Cardiac muscle cell (in vitro differentiated cells and primary cell): ENCODE measurements around the gene TMEM266. TPM values are rescaled to one million over a fixed set of nuclear protein-coding genes. Genes with fewer than 3 reads are reported as not detected.

ENCODE experiments used
- DNase-seq, 2 donors: peaks; one replicate each; pipeline versions ENCODE4 v3.0.0 to v3.0.0-alpha.2; 2010 to 2017; ENCODE audit warnings: low read depth in 1 of 2, low spot score in 1 of 2
- H3K27ac ChIP-seq: fragments of 200-600 bp; sonication (generic); 2 replicates; pipeline ENCODE4 v1.5.1; 2016
- H3K27me3 ChIP-seq: fragments of 200-600 bp; sonication (generic); 2 replicates; pipeline ENCODE4 v1.6.0; 2016; ENCODE audit warnings: control low read depth
- H3K36me3 ChIP-seq: fragments of 200-600 bp; sonication (generic); 2 replicates; pipeline ENCODE4 v1.5.1; 2016; ENCODE audit warnings: control low read depth
- H3K4me1 ChIP-seq: fragments of 200-600 bp; sonication (generic); 2 replicates; pipeline ENCODE4 v1.8.1; 2017; ENCODE audit warnings: low read depth, mild to moderate bottlenecking, mixed run types
- H3K4me3 ChIP-seq: fragments of 200-600 bp; sonication (generic); 2 replicates; pipeline ENCODE4 v1.5.1; 2016; ENCODE audit warnings: mild to moderate bottlenecking
- H3K9me3 ChIP-seq: fragments of 200-600 bp; sonication (generic); 2 replicates; pipeline ENCODE4 v1.5.1; 2017; ENCODE audit warnings: low read depth, mild to moderate bottlenecking, control low read depth
- CTCF ChIP-seq: IDR thresholded peaks from 2 replicates; pipeline ENCODE4 v1.5.1; 2012; ENCODE audit warnings: low read depth, mild to moderate bottlenecking, low read length
- polyA plus RNA-seq: library from polyadenylated mRNA; unstranded; fragments of >200 nt; fragmentation: Nextera tagmentation; extraction: Ambion mirVana; gene quantifications from 2 replicates; pipeline ENCODE4 v1.2.1, GENCODE V29; 2016
- total RNA-seq: library from RNA; depleted of rRNA; stranded (reverse); fragments of >200 nt; gene quantifications from 2 replicates; pipeline ENCODE4 v1.2.3, GENCODE V29; 2016

The TMEM266 gene
- total and polyA plus RNA-seq, 2 experiments from 2014 or later, result 0.12 to 1.5 TPM

GRCh38 chr15:76084256-76084655 is 24.5 kb downstream of the TMEM266 start:
- H3K36me3 ChIP-seq, result no peaks in the 10 kb centered on the region
- no peak for TF ChIP-seq CTCF
- no peak for DNase-seq
- H3K4me1 ChIP-seq, result no peaks in the 10 kb centered on the region
- H3K9me3 ChIP-seq, result no peaks in the 10 kb centered on the region
- peaks cover 5% of the 10 kb centered on the region for H3K27me3 ChIP-seq
- H3K27ac ChIP-seq, result no peak overlapping the region
- no peak overlapping the region for H3K4me3 ChIP-seq

GRCh38 chr15:76098685-76099084 is 38.9 kb downstream of the TMEM266 start:
- TF ChIP-seq CTCF, result no peak
- DNase-seq, result no peak
- H3K27ac ChIP-seq, result no peak overlapping the region
- H3K4me3 ChIP-seq, result no peak overlapping the region
- no peaks in the 10 kb centered on the region for H3K4me1 ChIP-seq
- no peaks in the 10 kb centered on the region for H3K27me3 ChIP-seq
- H3K36me3 ChIP-seq, result no peaks in the 10 kb centered on the region
- H3K9me3 ChIP-seq, result no peaks in the 10 kb centered on the region

GRCh38 chr15:76099388-76099787 is 39.6 kb downstream of the TMEM266 start:
- no peak for TF ChIP-seq CTCF
- H3K27me3 ChIP-seq, result no peaks in the 10 kb centered on the region

GRCh38 chr15:76100361-76100760 is 40.6 kb downstream of the TMEM266 start:
- Histone ChIP-seq H3K27me3 (no peaks in the 10 kb centered on the region), H3K27ac (no peak overlapping the region), H3K9me3 (no peaks in the 10 kb centered on the region), H3K36me3 (no peaks in the 10 kb centered on the region), H3K4me3 (no peak overlapping the region), H3K4me1 (no peaks in the 10 kb centered on the region)
- no peak for TF ChIP-seq CTCF
- no peak for DNase-seq

More at GRCh38 chr15:76099388-76099787, 39.6 kb downstream of the TMEM266 start:
- Histone ChIP-seq H3K27ac (no peak overlapping the region), H3K4me1 (no peaks in the 10 kb centered on the region), H3K4me3 (no peak overlapping the region), H3K36me3 (no peaks in the 10 kb centered on the region), H3K9me3 (no peaks in the 10 kb centered on the region)
- DNase-seq, result no peak

- H3K4me1 ChIP-seq, result no peaks in the 10 kb centered on the region
- no peaks in the 10 kb centered on the region for H3K27me3 ChIP-seq
- TF ChIP-seq CTCF, result no peak
- H3K36me3 ChIP-seq, result no peaks in the 10 kb centered on the region
- no peak overlapping the region for H3K27ac ChIP-seq
- H3K9me3 ChIP-seq, result no peaks in the 10 kb centered on the region
- no peak overlapping the region for H3K4me3 ChIP-seq
- no peak for DNase-seq
Observed at GRCh38 chr15:76101655-76102054, 41.9 kb downstream of the TMEM266 start.

GRCh38 chr15:76105391-76105790 is 45.6 kb downstream of the TMEM266 start:
- no peak overlapping the region for H3K4me3 ChIP-seq
- DNase-seq, result no peak
- H3K27me3 ChIP-seq, result peaks cover 7% of the 10 kb centered on the region
- no peak for TF ChIP-seq CTCF
- H3K4me1 ChIP-seq, result no peaks in the 10 kb centered on the region
- H3K9me3 ChIP-seq, result no peaks in the 10 kb centered on the region
- H3K36me3 ChIP-seq, result no peaks in the 10 kb centered on the region
- no peak overlapping the region for H3K27ac ChIP-seq
